Stimulated activated CD8-positive, alpha-beta memory T cell treated with anti-CD3 and anti-CD28 coated beads, Interleukin-4, amount 100 ng/mL, for 4 hours (primary cell): ENCODE results near the gene EXOC6B.
"Not testable (repeated sequence)": the region's sequence is repeated elsewhere in the genome, so short reads cannot be mapped to it uniquely, and the experiment has no call there.

ENCODE experiments used
- DNase-seq, 2 donors: peaks; one replicate each; pipeline ENCODE4 v3.0.0-alpha.2; 2020; ENCODE audit warnings: low read depth in 2 of 2, low spot score in 1 of 2

EXOC6B gene

GRCh38 chr2:72619626-72620025 is 206.2 kb downstream of the EXOC6B start:
- DNase-seq, result no peak

- DNase-seq, result no peak
Measured at GRCh38 chr2:72613931-72614330, 211.9 kb downstream of the EXOC6B start.

GRCh38 chr2:72612614-72613160 is 213.1 kb downstream of the EXOC6B start:
- no peak for DNase-seq

- DNase-seq, result no peak
Measured at GRCh38 chr2:72607189-72607588, 218.6 kb downstream of the EXOC6B start.

DNA sequence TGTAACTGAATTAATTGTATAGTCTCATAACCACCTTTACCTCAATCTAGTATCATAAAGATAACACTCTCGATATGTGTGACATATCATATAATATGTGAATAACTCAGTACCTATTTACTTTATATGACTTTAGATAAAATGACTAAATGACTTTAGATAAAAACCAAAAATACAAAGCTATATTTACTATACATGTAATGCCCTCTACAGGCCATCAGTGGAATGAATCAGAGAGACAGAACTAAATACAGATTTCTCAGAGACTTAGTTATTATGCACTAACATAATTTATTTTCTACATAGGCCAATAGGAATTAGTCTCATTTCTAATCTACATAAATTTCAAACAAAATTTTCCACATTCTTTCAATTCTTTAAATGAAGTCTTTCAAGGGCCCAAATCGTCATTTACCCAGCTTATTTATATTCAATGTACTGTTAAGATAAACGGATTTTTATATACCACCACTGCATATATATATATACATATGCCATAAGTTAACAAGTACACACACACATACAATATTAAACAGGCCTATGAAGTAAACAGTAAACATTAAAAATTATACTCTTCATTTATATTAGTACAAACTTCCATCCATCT is 219.9 kb downstream of the EXOC6B start:
- DNase-seq, result no peak

- no peak for DNase-seq
Measured at GRCh38 chr2:72604468-72604867, 221.4 kb downstream of the EXOC6B start.

DNA sequence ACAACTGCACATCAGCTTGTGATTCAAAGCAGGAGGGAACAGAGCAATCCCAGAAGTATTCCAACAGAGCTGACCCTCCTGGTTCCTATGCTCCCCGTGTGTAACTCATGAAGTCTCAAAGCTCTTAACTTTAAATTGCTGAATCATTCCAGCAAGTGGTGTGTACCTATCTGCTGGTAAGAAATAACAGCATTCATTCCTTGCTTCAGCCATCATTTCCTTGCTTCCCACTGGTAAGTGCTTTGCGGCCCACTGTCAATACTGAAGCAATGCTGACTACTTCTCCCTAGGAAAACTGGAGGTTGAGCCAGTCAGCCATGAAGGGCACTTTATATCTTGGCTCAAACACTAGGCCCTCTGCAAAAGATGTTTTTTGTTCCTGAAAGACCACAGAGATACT is 222.4 kb downstream of the EXOC6B start:
- no peak for DNase-seq

DNA sequence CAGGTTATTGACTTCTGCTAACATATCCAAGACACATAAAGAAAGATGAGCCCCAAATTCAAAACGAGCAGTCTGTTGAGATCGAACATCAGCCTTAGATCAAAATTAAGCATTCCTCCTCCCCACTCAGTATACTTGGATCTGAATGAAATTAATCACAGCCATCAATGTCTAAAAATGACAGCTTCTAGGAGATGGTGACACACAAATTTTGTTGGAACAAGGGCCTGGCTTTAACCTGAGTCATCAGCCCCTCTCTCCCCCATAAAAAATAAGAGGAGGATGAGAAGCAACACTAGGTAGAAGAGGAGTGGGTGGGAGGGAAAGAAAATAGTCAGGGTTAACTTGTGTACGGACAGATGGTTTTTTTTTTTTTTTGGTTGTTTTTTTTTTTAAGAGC is 223.1 kb downstream of the EXOC6B start:
- no peak for DNase-seq

DNA sequence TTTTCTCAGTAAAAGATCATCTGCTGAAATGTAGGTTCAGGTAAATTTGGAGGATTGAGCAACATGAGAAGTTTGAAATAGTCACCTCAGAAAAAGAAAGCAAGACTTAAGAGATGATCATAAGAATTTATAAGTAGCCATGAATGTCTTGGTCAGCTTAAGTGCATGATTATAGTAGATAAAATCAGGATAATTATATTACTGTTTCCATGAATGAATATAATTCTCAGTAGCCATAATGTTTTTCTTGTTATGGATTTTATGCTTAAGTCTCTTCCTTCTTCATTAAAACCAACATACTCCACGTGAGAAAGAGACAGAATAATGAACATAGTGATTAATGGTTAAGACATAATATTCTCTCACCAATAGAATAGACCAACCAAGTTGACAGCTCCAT is 223.7 kb downstream of the EXOC6B start:
- no peak for DNase-seq

DNA sequence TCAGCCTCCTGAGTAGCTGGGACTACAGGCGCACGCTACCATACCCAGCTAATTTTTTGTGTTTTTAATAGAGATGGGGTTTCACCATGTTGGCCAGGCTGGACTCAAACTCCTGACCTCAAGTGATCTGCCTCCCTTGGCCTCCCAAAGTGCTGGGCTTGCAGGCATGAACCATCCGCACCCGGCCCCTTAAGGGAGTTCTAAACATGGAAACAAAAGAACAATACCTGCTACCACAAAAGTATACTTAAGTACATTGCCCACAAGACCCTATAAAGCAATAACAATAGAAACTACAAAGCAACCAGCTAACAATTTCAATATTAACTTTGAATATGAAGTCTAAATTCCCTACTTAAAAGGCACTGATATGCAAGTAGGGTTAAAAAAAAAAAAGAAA is 242.0 kb downstream of the EXOC6B start:
- DNase-seq, result not testable (repeated sequence)

GRCh38 chr2:72583376-72583775 is 242.5 kb downstream of the EXOC6B start:
- no peak for DNase-seq

GRCh38 chr2:72581560-72582181 is 244.2 kb downstream of the EXOC6B start:
- no peak for DNase-seq

DNA sequence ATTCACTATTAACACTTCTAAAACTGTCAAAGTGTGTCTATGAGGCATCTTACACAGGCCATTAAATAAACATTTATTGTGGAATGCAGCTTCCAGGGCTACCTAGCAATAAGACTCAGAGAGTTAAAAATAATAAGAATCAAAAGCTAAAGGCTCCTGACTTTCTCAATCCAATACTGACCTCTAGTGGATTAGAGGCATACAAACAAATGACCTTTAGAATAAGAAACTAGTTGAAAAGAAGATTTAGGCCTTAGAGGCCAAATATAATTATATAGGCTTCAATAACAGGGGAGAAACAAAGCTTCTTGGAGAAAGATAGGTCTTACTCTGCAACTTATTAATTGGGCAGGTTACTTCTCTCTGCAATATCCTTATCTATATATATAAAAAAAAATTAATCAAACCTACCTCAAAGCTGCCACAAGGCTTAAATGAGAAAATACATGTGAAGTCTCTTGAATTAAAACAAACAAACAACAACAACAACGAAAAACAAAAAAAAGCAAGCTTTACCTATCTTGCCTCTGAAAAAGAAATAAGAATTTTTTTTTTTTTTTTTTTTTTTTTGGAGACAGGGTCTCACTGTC is 246.1 kb downstream of the EXOC6B start:
- DNase-seq, result no peak

DNA sequence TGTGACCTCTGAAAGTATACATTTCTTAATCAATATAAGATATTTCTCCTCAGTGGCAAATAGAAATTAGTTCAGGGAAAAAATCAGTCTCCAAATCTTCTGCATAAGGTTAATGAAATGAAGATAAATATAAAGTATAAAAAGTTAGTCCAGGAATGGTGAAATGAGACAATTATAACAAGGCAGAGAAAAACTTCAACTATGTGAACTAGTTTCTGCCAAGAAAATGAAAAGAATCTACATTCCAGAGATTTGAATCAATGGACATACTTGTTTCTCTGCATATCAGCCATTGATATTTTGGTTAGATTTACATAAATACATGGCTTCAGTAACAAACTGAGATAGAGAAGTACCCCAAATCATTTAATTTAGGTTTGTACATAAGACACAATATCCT is 249.0 kb downstream of the EXOC6B start:
- DNase-seq, result no peak

DNA sequence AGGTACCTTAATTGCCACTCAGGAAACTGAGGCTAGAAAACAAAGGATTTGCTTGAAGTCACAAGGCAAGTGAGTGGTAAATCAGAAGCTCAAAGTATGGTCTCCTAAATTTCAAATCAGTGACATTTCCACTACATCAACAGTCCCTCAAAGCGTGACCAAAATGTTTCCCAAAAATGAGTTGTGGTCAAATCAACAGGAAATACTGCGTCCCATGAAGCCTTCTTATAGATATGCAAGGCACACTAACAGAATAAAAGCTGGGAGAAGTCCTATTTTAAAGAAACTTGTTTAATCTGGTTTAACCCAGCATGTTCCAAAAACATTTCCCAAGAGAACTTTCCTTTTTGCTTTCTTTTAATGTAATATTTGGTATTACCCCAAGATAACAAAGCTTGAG is 249.4 kb downstream of the EXOC6B start:
- no peak for DNase-seq

- no peak for DNase-seq
Measured at GRCh38 chr2:72574886-72575285, 250.9 kb downstream of the EXOC6B start.

DNA sequence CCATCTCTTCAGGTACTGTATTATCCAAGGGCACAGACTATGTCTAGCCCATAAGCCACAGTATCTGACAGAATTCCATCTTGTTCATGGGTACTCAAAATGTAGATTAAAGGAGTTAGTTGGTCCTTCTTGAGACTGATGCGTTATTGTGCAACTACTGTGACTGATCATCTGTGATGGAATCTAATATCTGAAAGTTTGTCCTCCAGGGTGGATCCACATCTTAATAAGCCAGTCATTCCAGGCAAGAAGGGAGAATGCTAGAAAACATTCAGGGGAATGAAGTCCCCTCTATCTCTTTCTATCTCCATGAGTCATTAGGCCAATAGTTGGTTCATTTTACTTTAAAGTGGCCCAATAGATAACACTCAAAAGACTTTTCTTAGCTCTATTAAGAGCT is 252.6 kb downstream of the EXOC6B start:
- no peak for DNase-seq

GRCh38 chr2:72572501-72572900 is 253.3 kb downstream of the EXOC6B start:
- DNase-seq, result no peak

- no peak for DNase-seq
Measured at GRCh38 chr2:72570413-72570812, 255.4 kb downstream of the EXOC6B start.

- no peak for DNase-seq
Measured at GRCh38 chr2:72562451-72563153, 263.2 kb downstream of the EXOC6B start.

- no peak for DNase-seq
Measured at GRCh38 chr2:72561621-72562318, 264.1 kb downstream of the EXOC6B start.
